Liver (tissue), 9 donors: ENCODE results near the gene ZMYM2. TPM values are rescaled to one million over a fixed set of nuclear protein-coding genes. Genes with fewer than 3 reads are reported as not detected.

ENCODE experiments used
- DNase-seq: peaks from one replicate; pipeline ENCODE4 v3.0.0-alpha.2; 2017; ENCODE audit warnings: low spot score
- H3K27ac ChIP-seq, 2 donors: one replicate each; pipeline ENCODE4 v1.7.0; 2013; ENCODE audit warnings: inconsistent platforms in 2 of 2, low read length in 2 of 2, control low read depth in 1 of 2, low read depth in 1 of 2, mild to moderate bottlenecking in 1 of 2
- H3K27me3 ChIP-seq, 4 donors: one replicate each; pipeline versions ENCODE4 v1.6.1 to v1.7.0; 2013; ENCODE audit warnings: low read length in 3 of 4, inconsistent platforms in 1 of 4, mild to moderate bottlenecking in 1 of 4, moderate library complexity in 1 of 4; ENCODE audit not compliant: control insufficient read depth in 4 of 4, insufficient read depth in 4 of 4
- H3K36me3 ChIP-seq, 4 donors: one replicate each; pipeline versions ENCODE4 v1.6.1 to v1.7.0; 2013; ENCODE audit warnings: low read length in 3 of 4, mild to moderate bottlenecking in 3 of 4, low read depth in 1 of 4, moderate library complexity in 1 of 4; ENCODE audit not compliant: control insufficient read depth in 4 of 4, insufficient read depth in 3 of 4
- H3K4me1 ChIP-seq, 4 donors: one replicate each; pipeline versions ENCODE4 v1.6.1 to v1.7.0; 2013; ENCODE audit warnings: low read length in 3 of 4, mild to moderate bottlenecking in 3 of 4, moderate library complexity in 1 of 4; ENCODE audit not compliant: control insufficient read depth in 4 of 4, insufficient read depth in 4 of 4
- H3K4me3 ChIP-seq, 3 donors: one replicate each; pipeline versions ENCODE4 v1.6.1 to v1.7.0; 2013; ENCODE audit warnings: low read length in 3 of 3, control low read depth in 1 of 3, low read depth in 1 of 3, mild to moderate bottlenecking in 1 of 3
- H3K9ac ChIP-seq, 2 donors: one replicate each; pipeline ENCODE4 v1.7.0; 2013; ENCODE audit warnings: low read length in 2 of 2, mild to moderate bottlenecking in 2 of 2, moderate library complexity in 2 of 2, control low read depth in 1 of 2, low read depth in 1 of 2
- H3K9me3 ChIP-seq, 4 donors: one replicate each; pipeline versions ENCODE4 v1.6.1 to v1.7.0; 2013; ENCODE audit warnings: low read length in 3 of 4; ENCODE audit not compliant: control insufficient read depth in 4 of 4
- ATF3 ChIP-seq: IDR thresholded peaks from 2 replicates; pipeline ENCODE4 v1.6.1; 2016; ENCODE audit warnings: antibody characterized with exemption
- CTCF ChIP-seq: fragments of 150-350 bp; IDR thresholded peaks from 2 replicates; pipeline ENCODE4 v1.5.1; 2017; ENCODE audit warnings: improper control_type of control experiment, low read depth, low read length; ENCODE audit not compliant: missing input control
- FOXA1 ChIP-seq: IDR thresholded peaks from 2 replicates; pipeline ENCODE4 v1.6.1; 2016; ENCODE audit warnings: antibody characterized with exemption
- FOXA2 ChIP-seq: IDR thresholded peaks from 2 replicates; pipeline ENCODE4 v1.6.1; 2016; ENCODE audit warnings: antibody characterized with exemption
- GABPA ChIP-seq, 2 donors: IDR thresholded peaks in 1 of 2; conservative IDR thresholded peaks in 1 of 2; 2 replicates each; pipeline ENCODE4 v1.6.1; 2016; ENCODE audit warnings: antibody characterized with exemption in 2 of 2, mild to moderate bottlenecking in 1 of 2, moderate library complexity in 1 of 2
- HNF4A ChIP-seq, 2 donors: conservative IDR thresholded peaks; 2 replicates each; pipeline ENCODE4 v1.6.1; 2016; ENCODE audit warnings: antibody characterized with exemption in 2 of 2, mild to moderate bottlenecking in 2 of 2
- HNF4G ChIP-seq: IDR thresholded peaks from 2 replicates; pipeline ENCODE4 v1.6.1; 2016; ENCODE audit warnings: antibody characterized with exemption
- MAX ChIP-seq: IDR thresholded peaks from 2 replicates; pipeline ENCODE4 v1.6.1; 2016; ENCODE audit warnings: antibody characterized with exemption
- NR2F2 ChIP-seq: IDR thresholded peaks from 2 replicates; pipeline ENCODE4 v1.6.1; 2016; ENCODE audit warnings: antibody characterized with exemption
- RAD21 ChIP-seq, 2 donors: IDR thresholded peaks; 2 replicates each; pipeline ENCODE4 v1.6.1; 2016; ENCODE audit warnings: antibody characterized with exemption in 2 of 2, mild to moderate bottlenecking in 2 of 2
- REST ChIP-seq: IDR thresholded peaks from 2 replicates; pipeline ENCODE4 v1.6.1; 2016; ENCODE audit warnings: antibody characterized with exemption, mild to moderate bottlenecking
- RXRA ChIP-seq, 2 donors: IDR thresholded peaks; 2 replicates each; pipeline ENCODE4 v1.6.1; 2017 to 2018; ENCODE audit warnings: antibody characterized with exemption in 2 of 2, mild to moderate bottlenecking in 1 of 2
- SP1 ChIP-seq: IDR thresholded peaks from 2 replicates; pipeline ENCODE4 v1.6.1; 2018; ENCODE audit warnings: antibody characterized with exemption, mild to moderate bottlenecking
- YY1 ChIP-seq: IDR thresholded peaks from 2 replicates; pipeline ENCODE4 v1.6.1; 2016; ENCODE audit warnings: antibody characterized with exemption, mild to moderate bottlenecking
- ZBTB33 ChIP-seq: IDR thresholded peaks from 2 replicates; pipeline ENCODE4 v1.6.1; 2016; ENCODE audit warnings: antibody characterized with exemption
- WGBS: extraction: QIAGEN DNeasy Blood & Tissue Kit; methylation state at CpG from one replicate; pipeline ENCODE4 v1.1.7; 2013; 5-methylcytosine and 5-hydroxymethylcytosine counted together
- polyA plus RNA-seq, 2 donors: library from polyadenylated mRNA; stranded (reverse) in 1 of 2; unstranded in 1 of 2; fragments of 200-250 nt in 1 of 2; fragments of >200 nt in 1 of 2; fragmentation: Nextera tagmentation in 1 of 2; extraction: Ambion mirVana in 1 of 2; gene quantifications; one replicate each; pipeline versions ENCODE4 v1.2.1 to v1.2.3, GENCODE V29; 2013 to 2015
- total RNA-seq, 2 donors: library from RNA; depleted of rRNA; stranded (reverse); fragments of >200 nt; gene quantifications; one replicate each; pipeline ENCODE4 v1.2.3, GENCODE V29; 2014
- donor health status: healthy.
- donor health status: healthy.
- donor health status: healthy.
- donor health status: healthy.
- donor health status: healthy.

Gene ZMYM2
- total and polyA plus RNA-seq, 4 donors = 8.7 to 40.8 (median 18.5) TPM

- TF ChIP-seq RXRA (IDR thresholded peaks at IDR 0.05) (no peak), YY1 (no peak), RAD21 (IDR thresholded peaks at IDR 0.05) (peak; percentile 56 to 61), MAX (no peak), CTCF (peak; percentile 36), GABPA (IDR thresholded peaks at IDR 0.05 in 1 of 2, conservative IDR thresholded peaks at IDR 0.05 in 1 of 2) (no peak)
- no peak for DNase-seq
- Histone ChIP-seq H3K9me3 (no peaks in the 10 kb centered on the region), H3K36me3 (no peaks in the 10 kb centered on the region), H3K4me1 (peaks cover 0 to 11% (median 3%) of the 10 kb centered on the region in 4 donors), H3K27me3 (no peaks in the 10 kb centered on the region), H3K27ac (peak overlapping the region; percentile 79 to 88), H3K4me3 (peak overlapping the region; percentile 41 to 72 (median 65)), H3K9ac (peak overlapping the region; percentile 30 to 64)
- 2% methylated on average over 28 of the region's 28 CpGs for WGBS
Measured at GRCh38 chr13:20128459-20128931, 170.0 kb downstream of the ZMYM2 start.

- WGBS = 73% methylated on average over 18 of the region's 18 CpGs
- no peak for DNase-seq
- no peak overlapping the region for H3K27ac ChIP-seq
- H3K9me3 ChIP-seq = no peaks in the 10 kb centered on the region
- H3K9ac ChIP-seq = no peak overlapping the region
- H3K4me3 ChIP-seq = peak overlapping the region in 1 of 3 donors; percentile 65
- H3K36me3 ChIP-seq = no peaks in the 10 kb centered on the region
- H3K27me3 ChIP-seq = no peaks in the 10 kb centered on the region
- no peak for TF ChIP-seq ZBTB33
- TF ChIP-seq HNF4A (conservative IDR thresholded peaks at IDR 0.05) = no peak
- no peak for TF ChIP-seq NR2F2
- no peak for TF ChIP-seq RAD21 (IDR thresholded peaks at IDR 0.05)
- TF ChIP-seq GABPA (IDR thresholded peaks at IDR 0.05 in 1 of 2, conservative IDR thresholded peaks at IDR 0.05 in 1 of 2) = no peak
- TF ChIP-seq REST = no peak
- no peak for TF ChIP-seq MAX
- TF ChIP-seq FOXA2 = no peak
- TF ChIP-seq RXRA (IDR thresholded peaks at IDR 0.05) = no peak
- TF ChIP-seq HNF4G = no peak
- TF ChIP-seq FOXA1 = no peak
- TF ChIP-seq SP1 = no peak
- TF ChIP-seq ATF3 = no peak
- H3K4me1 ChIP-seq = peaks cover 0 to 11% (median 3%) of the 10 kb centered on the region in 4 donors
Measured at GRCh38 chr13:20129076-20129475, 170.5 kb downstream of the ZMYM2 start.
